ENCODE data around the gene PCGF1. TPM values are rescaled to one million over a fixed set of nuclear protein-coding genes. Genes with fewer than 3 reads are reported as not detected.

The PCGF1 gene
- total and polyA plus RNA-seq, 2 of the 13 experiments (the other 11 are each of a cell fraction or from before 2014, with no cell fraction given): 20.4 to 22.6 TPM

DNA sequence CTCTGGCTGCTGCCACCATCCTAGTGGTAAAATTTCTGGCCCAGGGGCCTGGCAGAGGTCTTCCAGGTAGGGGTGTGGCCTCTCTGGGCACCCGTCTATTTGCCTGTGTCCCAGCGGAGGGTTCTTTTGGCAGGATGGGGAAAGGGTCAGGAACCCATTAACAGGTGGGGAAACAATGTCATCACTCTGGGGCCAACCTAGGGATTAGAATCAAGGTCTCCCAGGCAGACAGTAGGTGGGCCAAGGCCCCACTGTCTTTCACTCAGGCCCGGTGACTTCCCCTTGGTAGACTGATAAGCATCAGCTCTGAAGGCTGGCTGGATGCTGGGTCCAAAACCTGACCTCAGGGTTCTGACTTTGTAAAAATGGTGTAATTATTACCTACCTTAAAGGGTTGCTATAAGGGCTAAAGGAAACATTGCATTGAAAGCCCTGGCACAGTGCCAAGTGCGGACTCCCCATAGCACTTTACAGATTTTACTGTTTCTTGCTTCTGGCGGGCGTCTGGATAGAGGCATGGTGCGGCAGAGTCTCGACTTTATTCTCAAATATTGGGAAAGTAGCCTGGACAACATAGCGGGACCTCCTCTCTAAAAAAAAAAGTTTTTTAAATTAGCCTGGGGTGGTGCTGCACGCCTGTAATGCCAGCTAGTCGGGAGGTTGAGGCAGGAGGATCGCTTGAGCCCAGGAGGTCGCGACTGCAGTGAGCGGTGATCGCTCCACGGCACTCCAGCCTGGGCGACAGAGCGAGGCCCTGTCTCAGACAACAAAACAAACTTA is 10.3 kb downstream of the PCGF1 start (continued):
- TF ChIP-seq, protein P1, sequence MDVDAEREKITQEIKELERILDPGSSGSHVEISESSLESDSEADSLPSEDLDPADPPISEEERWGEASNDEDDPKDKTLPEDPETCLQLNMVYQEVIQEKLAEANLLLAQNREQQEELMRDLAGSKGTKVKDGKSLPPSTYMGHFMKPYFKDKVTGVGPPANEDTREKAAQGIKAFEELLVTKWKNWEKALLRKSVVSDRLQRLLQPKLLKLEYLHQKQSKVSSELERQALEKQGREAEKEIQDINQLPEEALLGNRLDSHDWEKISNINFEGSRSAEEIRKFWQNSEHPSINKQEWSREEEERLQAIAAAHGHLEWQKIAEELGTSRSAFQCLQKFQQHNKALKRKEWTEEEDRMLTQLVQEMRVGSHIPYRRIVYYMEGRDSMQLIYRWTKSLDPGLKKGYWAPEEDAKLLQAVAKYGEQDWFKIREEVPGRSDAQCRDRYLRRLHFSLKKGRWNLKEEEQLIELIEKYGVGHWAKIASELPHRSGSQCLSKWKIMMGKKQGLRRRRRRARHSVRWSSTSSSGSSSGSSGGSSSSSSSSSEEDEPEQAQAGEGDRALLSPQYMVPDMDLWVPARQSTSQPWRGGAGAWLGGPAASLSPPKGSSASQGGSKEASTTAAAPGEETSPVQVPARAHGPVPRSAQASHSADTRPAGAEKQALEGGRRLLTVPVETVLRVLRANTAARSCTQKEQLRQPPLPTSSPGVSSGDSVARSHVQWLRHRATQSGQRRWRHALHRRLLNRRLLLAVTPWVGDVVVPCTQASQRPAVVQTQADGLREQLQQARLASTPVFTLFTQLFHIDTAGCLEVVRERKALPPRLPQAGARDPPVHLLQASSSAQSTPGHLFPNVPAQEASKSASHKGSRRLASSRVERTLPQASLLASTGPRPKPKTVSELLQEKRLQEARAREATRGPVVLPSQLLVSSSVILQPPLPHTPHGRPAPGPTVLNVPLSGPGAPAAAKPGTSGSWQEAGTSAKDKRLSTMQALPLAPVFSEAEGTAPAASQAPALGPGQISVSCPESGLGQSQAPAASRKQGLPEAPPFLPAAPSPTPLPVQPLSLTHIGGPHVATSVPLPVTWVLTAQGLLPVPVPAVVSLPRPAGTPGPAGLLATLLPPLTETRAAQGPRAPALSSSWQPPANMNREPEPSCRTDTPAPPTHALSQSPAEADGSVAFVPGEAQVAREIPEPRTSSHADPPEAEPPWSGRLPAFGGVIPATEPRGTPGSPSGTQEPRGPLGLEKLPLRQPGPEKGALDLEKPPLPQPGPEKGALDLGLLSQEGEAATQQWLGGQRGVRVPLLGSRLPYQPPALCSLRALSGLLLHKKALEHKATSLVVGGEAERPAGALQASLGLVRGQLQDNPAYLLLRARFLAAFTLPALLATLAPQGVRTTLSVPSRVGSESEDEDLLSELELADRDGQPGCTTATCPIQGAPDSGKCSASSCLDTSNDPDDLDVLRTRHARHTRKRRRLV (CRISPR knock-in tag; IDR thresholded peaks at IDR 0.05): 0 out of 2 replicates have a peak, but pooled peaks have one; percentile 47
- TF ChIP-seq ZBTB20 (CRISPR knock-in tag; IDR thresholded peaks at IDR 0.05; ENCODE audit: borderline replicate concordance, low read depth) (no peak; the same call in 1 of the 2 replicates), FOXC1 (CRISPR knock-in tag; IDR thresholded peaks at IDR 0.05; ENCODE audit: borderline replicate concordance) (no peak; the same call in 1 of the 2 replicates), ZNF430 (CRISPR knock-in tag; IDR thresholded peaks at IDR 0.05) (no peak), XRCC5 (optimal IDR thresholded peaks at IDR 0.05; ENCODE audit: low read length) (no peak), REPIN1 (CRISPR knock-in tag; IDR thresholded peaks at IDR 0.05; ENCODE audit: borderline replicate concordance, low read depth) (no peak), HMG20A (CRISPR knock-in tag; IDR thresholded peaks at IDR 0.05; ENCODE audit: borderline replicate concordance) (no peak), GABPB1 (CRISPR knock-in tag; IDR thresholded peaks at IDR 0.05) (no peak), ZNF761 (CRISPR knock-in tag; conservative IDR thresholded peaks at IDR 0.05) (peak; percentile 49; the same call in 1 of the 2 replicates), ZFP41 (CRISPR knock-in tag; IDR thresholded peaks at IDR 0.05; ENCODE audit: borderline replicate concordance) (no peak), CREB1 (IDR thresholded peaks at IDR 0.05) (no peak), CREB1 (CRISPR knock-in tag; IDR thresholded peaks at IDR 0.05) (0 out of 2 replicates have a peak, but pooled peaks have one; percentile 46), CCDC6 (CRISPR knock-in tag; IDR thresholded peaks at IDR 0.05) (peak; percentile 30; the same call in 1 of the 2 replicates), ZNF577 (CRISPR knock-in tag; IDR thresholded peaks at IDR 0.05; ENCODE audit: borderline replicate concordance, low read depth) (0 out of 2 replicates have a peak, but pooled peaks have one; percentile 13), JDP2 (CRISPR knock-in tag; IDR thresholded peaks at IDR 0.05; ENCODE audit: borderline replicate concordance) (no peak), ESRRA (CRISPR knock-in tag; IDR thresholded peaks at IDR 0.05; ENCODE audit: low read depth) (0 out of 2 replicates have a peak, but pooled peaks have one; percentile 18), MTA3 (CRISPR knock-in tag; IDR thresholded peaks at IDR 0.05) (no peak), ZNF260 (CRISPR knock-in tag; IDR thresholded peaks at IDR 0.05; ENCODE audit: borderline replicate concordance, low read depth) (no peak), PPARG (CRISPR knock-in tag; conservative IDR thresholded peaks at IDR 0.05) (peak; percentile 75), ZFP36L1 (CRISPR knock-in tag; IDR thresholded peaks at IDR 0.05) (peak; percentile 72; the same call in 1 of the 2 replicates), CBX2 (IDR thresholded peaks at IDR 0.05; ENCODE audit: low read depth, low read length) (no peak), CBX2 (CRISPR knock-in tag; IDR thresholded peaks at IDR 0.05; ENCODE audit: low read depth) (no peak), TCF12 (IDR thresholded peaks at IDR 0.05) (no peak), TCF12 (CRISPR knock-in tag; IDR thresholded peaks at IDR 0.05) (peak; percentile 22; the same call in 1 of the 2 replicates)
- TF ChIP-seq, protein P2, sequence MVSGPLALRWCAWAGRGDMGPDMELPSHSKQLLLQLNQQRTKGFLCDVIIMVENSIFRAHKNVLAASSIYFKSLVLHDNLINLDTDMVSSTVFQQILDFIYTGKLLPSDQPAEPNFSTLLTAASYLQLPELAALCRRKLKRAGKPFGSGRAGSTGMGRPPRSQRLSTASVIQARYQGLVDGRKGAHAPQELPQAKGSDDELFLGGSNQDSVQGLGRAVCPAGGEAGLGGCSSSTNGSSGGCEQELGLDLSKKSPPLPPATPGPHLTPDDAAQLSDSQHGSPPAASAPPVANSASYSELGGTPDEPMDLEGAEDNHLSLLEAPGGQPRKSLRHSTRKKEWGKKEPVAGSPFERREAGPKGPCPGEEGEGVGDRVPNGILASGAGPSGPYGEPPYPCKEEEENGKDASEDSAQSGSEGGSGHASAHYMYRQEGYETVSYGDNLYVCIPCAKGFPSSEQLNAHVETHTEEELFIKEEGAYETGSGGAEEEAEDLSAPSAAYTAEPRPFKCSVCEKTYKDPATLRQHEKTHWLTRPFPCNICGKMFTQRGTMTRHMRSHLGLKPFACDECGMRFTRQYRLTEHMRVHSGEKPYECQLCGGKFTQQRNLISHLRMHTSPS (CRISPR knock-in tag; IDR thresholded peaks at IDR 0.05; ENCODE audit: low read depth): no peak
